Erythroblast (primary cell): ENCODE data around the gene C4orf54.

ENCODE experiments used
- GATA1 ChIP-seq: IDR thresholded peaks from 2 replicates; pipeline ENCODE4 v1.6.1; 2011; ENCODE audit warnings: low read depth, mild to moderate bottlenecking, control low read depth, low read length, moderate library complexity
- POLR2A ChIP-seq: IDR thresholded peaks from 2 replicates; pipeline ENCODE4 v1.6.1; 2011; ENCODE audit warnings: mild to moderate bottlenecking, low read length

DNA sequence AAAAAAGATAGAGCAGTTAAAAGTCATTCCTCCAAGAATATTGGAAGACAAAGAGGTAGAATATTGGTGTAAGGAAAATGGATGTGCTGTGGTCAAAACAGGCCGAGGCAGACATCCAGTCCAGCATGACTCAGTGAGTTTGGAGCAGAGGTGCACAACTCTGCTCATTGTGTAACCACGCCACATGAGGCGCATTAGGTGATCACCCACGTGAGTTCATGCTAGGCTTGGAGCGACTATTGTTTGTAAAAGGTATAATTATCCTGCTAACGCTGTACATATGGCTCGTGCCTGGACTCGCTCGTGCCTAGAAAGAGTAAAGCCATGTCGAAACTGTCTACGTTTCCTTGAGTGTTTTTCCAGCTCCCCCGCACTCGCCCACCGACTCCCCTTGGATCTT lies 23.9 kb downstream of the C4orf54 start:
- TF ChIP-seq POLR2A (no peak), GATA1 (no peak)
